ENCODE results near the gene ARHGEF16. TPM values are rescaled to one million over a fixed set of nuclear protein-coding genes. Genes with fewer than 3 reads are reported as not detected.

ARHGEF16 gene
- total RNA-seq, 4 donors from 2014 or later: 0.42 to 0.98 (median 0.69) TPM

DNA sequence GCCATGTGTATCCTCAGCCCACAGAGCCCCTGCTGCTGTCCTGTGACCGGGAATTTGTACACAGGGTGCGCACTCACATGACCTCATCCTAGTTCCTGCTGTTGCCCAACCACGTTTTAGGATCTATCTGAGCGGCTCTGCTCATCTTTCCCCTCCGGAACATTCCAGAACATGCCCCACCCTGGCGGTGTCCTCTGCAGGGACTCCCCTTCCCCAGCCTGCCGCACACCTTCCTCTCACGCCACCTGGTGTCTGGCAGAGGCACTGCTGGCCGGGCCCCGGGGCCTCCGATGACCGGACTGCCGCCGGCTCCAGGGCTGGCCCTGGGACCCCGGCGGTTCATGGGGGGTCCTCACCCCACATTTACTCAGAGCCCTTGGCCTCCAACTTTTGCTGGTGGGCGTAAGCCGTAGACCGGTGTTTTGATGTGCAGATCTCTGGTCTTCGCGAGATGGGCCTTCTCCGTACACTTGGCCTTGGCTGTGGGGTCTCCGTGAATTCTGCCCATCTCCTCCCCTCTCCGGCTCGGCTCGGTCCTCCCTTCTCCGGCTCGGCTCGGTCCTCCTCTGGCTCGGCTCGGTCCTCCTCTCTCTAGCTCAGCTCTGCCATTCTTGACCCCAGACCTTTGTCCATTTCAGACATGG is 29.5 kb downstream of the ARHGEF16 start:
- H3K36me3 ChIP-seq: no peaks in the 10 kb centered on the region
- peaks cover 0 to 30% (median 0%) of the 10 kb centered on the region in 4 donors for H3K27me3 ChIP-seq
- no peak for DNase-seq (ENCODE audit: extremely low spot score)
- no peaks in the 10 kb centered on the region for H3K4me1 ChIP-seq
- intact Hi-C loops (cut with DNase I): no loop called here
- 63% methylated on average over 23 of the region's 31 CpGs for WGBS
- no peak overlapping the region for H3K4me3 ChIP-seq
- no peak overlapping the region for H3K27ac ChIP-seq (replicated peaks in 1 of 4)
- H3K9me3 ChIP-seq: peaks cover 0 to 10% (median 5%) of the 10 kb centered on the region in 4 donors
- no peak for TF ChIP-seq EP300 (IDR thresholded peaks at IDR 0.05)
- TF ChIP-seq, protein P1, sequence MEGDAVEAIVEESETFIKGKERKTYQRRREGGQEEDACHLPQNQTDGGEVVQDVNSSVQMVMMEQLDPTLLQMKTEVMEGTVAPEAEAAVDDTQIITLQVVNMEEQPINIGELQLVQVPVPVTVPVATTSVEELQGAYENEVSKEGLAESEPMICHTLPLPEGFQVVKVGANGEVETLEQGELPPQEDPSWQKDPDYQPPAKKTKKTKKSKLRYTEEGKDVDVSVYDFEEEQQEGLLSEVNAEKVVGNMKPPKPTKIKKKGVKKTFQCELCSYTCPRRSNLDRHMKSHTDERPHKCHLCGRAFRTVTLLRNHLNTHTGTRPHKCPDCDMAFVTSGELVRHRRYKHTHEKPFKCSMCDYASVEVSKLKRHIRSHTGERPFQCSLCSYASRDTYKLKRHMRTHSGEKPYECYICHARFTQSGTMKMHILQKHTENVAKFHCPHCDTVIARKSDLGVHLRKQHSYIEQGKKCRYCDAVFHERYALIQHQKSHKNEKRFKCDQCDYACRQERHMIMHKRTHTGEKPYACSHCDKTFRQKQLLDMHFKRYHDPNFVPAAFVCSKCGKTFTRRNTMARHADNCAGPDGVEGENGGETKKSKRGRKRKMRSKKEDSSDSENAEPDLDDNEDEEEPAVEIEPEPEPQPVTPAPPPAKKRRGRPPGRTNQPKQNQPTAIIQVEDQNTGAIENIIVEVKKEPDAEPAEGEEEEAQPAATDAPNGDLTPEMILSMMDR (IDR thresholded peaks at IDR 0.05): peak; percentile 65 to 78 (median 66)

DNA sequence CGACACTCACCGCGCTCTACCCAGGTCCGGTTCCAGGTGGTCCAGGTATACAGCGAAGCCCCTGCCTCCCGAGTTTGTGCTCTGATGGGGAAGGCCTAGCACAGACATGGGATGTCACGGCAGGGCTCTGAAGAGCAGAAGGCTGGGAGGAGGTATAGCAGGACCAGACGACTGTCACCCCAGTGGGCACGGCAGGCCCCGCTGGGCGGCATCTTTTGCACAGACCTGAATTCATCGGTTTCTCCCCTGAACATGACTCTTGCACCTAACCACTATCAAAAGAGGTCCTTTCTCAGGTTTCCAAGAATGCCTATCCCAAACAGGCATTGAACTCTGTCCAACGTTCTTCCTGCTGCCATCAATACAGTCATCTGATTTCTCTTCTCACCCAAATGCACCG is 30.6 kb downstream of the ARHGEF16 start:
- TF ChIP-seq POLR2A (IDR thresholded peaks at IDR 0.05; ENCODE audit: low read depth) (no peak), EP300 (IDR thresholded peaks at IDR 0.05) (no peak), POLR2AphosphoS5 (IDR thresholded peaks at IDR 0.05) (no peak)
- TF ChIP-seq, protein P1 (IDR thresholded peaks at IDR 0.05): no peak
- H3K9me3 ChIP-seq: peaks cover 0 to 12% (median 5%) of the 10 kb centered on the region in 4 donors
- H3K4me1 ChIP-seq: no peaks in the 10 kb centered on the region
- no peak overlapping the region for H3K27ac ChIP-seq (replicated peaks in 1 of 4)
- no peak overlapping the region for H3K4me3 ChIP-seq
- intact Hi-C loops (cut with DNase I): no loop called here
- peaks cover 0 to 39% (median 0%) of the 10 kb centered on the region in 4 donors for H3K27me3 ChIP-seq
- DNase-seq (ENCODE audit: extremely low spot score): no peak
- peaks cover 0 to 8% (median 3%) of the 10 kb centered on the region in 4 donors for H3K36me3 ChIP-seq
- WGBS: 96% methylated on average over 9 of the region's 14 CpGs

DNA sequence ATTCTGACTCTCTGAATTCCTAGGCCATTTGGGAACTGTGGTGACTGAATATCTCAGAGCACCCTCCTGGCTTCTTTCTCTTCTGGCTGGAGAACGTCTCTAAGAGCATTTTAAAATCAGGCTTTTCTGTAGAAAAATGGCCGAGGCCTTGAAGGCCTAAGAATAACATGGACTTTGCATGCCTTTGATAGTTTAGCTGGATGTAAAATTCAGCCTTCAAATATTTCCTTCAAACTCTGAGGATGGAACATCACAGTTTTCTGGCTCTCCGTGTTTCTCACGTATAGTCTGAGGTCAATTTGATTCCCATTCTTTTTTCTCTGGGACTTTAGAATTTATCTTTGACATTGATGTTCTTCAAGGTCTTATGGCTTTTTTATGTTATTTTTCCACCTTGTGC is 34.0 kb downstream of the ARHGEF16 start:
- H3K9me3 ChIP-seq: peaks cover 0 to 12% (median 5%) of the 10 kb centered on the region in 4 donors
- H3K27ac ChIP-seq (replicated peaks in 1 of 4): no peak overlapping the region
- peaks cover 0 to 44% (median 0%) of the 10 kb centered on the region in 4 donors for H3K27me3 ChIP-seq
- no peak for DNase-seq (ENCODE audit: extremely low spot score)
- peaks cover 0 to 11% (median 5%) of the 10 kb centered on the region in 4 donors for H3K36me3 ChIP-seq
- 96% methylated on average over 4 of the region's 4 CpGs for WGBS
- peaks cover 0 to 12% (median 10%) of the 10 kb centered on the region in 4 donors for H3K4me1 ChIP-seq
- intact Hi-C loops (cut with DNase I): no loop called here
- H3K4me3 ChIP-seq: no peak overlapping the region
- no peak for TF ChIP-seq POLR2A (IDR thresholded peaks at IDR 0.05; ENCODE audit: low read depth)
- TF ChIP-seq, protein P1 (IDR thresholded peaks at IDR 0.05): no peak
- no peak for TF ChIP-seq EP300 (IDR thresholded peaks at IDR 0.05)
- no peak for TF ChIP-seq POLR2AphosphoS5 (IDR thresholded peaks at IDR 0.05)

DNA sequence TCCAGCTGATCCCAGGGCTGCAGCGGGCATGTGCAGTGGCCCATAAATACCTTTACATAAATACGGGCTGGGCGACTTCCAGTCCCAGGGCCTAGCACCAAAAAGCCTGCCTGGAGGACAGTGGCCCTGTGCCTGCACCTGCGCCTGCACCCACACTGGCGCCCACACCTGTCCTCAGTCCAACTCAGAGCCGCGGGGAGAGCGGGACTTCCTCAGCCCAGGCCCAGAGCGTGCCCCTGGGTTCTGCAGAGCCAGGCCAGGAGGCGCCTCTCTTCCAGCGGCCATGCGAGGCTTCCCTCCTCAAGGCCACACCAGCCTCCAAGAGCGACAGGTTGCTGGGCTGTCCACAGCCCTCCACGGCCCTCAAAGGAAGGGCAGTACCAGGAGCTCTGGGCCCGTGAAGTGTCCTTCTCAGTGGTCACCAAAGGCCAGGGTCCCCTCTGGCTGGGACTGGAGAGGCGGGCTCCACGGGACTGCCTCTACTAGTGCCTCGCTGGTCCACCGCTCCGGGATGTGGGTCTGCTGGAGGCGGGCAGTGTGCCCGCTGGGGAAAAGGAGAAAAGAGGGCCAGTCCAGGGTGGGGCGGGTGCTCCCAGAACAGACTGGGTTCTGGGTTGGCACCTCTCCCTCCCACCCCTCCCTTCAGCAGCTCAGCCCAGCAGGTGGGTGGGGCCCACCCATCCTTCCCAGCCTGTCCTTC is 35.7 kb downstream of the ARHGEF16 start:
- intact Hi-C loops (cut with DNase I): loop anchor here (2.0 kb wide), 1 partner anchor 131 kb away; no protein-coding TSS in a partner anchor

More for the DNA sequence above, 35.7 kb downstream of the ARHGEF16 start:
- no peak overlapping the region for H3K4me3 ChIP-seq
- no peak for DNase-seq (ENCODE audit: extremely low spot score)
- peaks cover 0 to 12% (median 10%) of the 10 kb centered on the region in 4 donors for H3K4me1 ChIP-seq
- H3K9me3 ChIP-seq: peaks cover 0 to 12% (median 5%) of the 10 kb centered on the region in 4 donors
- TF ChIP-seq POLR2AphosphoS5 (IDR thresholded peaks at IDR 0.05) (no peak), EP300 (IDR thresholded peaks at IDR 0.05) (no peak), POLR2A (IDR thresholded peaks at IDR 0.05; ENCODE audit: low read depth) (no peak)
- TF ChIP-seq, protein P1 (IDR thresholded peaks at IDR 0.05): no peak
- H3K36me3 ChIP-seq: peaks cover 0 to 14% (median 5%) of the 10 kb centered on the region in 4 donors
- H3K27ac ChIP-seq (replicated peaks in 1 of 4): no peak overlapping the region
- 96% methylated on average over 12 of the region's 23 CpGs for WGBS
- peaks cover 0 to 35% (median 0%) of the 10 kb centered on the region in 4 donors for H3K27me3 ChIP-seq
